Loucy (cell line): ENCODE results near the gene CDH13.

Experiments used
- CTCF ChIP-seq: fragments of 200-600 bp; sonication (generic); conservative IDR thresholded peaks from 2 replicates; pipeline ENCODE4 v1.5.1; 2014; ENCODE audit warnings: mild to moderate bottlenecking, antibody characterized with exemption, low read length
- EZH2phosphoT487 ChIP-seq: fragments of 200-600 bp; IDR thresholded peaks from 2 replicates; pipeline ENCODE4 v1.6.1; 2018; ENCODE audit warnings: antibody characterized with exemption, mild to moderate bottlenecking, moderate library complexity, borderline replicate concordance

GRCh38 chr16:83270061-83270460 is 643.3 kb downstream of the CDH13 start:
- TF ChIP-seq CTCF (no peak), EZH2phosphoT487 (no peak)
